WTC11 (cell line): ENCODE results near the gene BTBD10.

Experiments
- CTCF ChIP-seq: fragments of 200-600 bp; IDR thresholded peaks from 2 replicates; pipeline ENCODE4 v1.8.0; 2022; ENCODE audit warnings: antibody characterized with exemption
- MYBL2 ChIP-seq: sonication (generic); formaldehyde crosslinking; IDR thresholded peaks from 2 replicates; pipeline ENCODE4 v1.8.1; 2023; ENCODE audit warnings: mild to moderate bottlenecking, moderate library complexity, missing genetic modification reagents
- USF2 ChIP-seq: sonication (generic); formaldehyde crosslinking; IDR thresholded peaks from 2 replicates; pipeline ENCODE4 v1.8.1; 2023; ENCODE audit warnings: mild to moderate bottlenecking, missing genetic modification reagents, moderate library complexity
- TF ChIP-seq, protein P1 (sequence below): sonication (generic); formaldehyde crosslinking; IDR thresholded peaks from 2 replicates; pipeline ENCODE4 v1.8.1; 2022; ENCODE audit warnings: mild to moderate bottlenecking, missing genetic modification reagents, moderate library complexity, borderline replicate concordance
- TF ChIP-seq, protein P2 (sequence below): sonication (generic); formaldehyde crosslinking; IDR thresholded peaks from 2 replicates; pipeline ENCODE4 v1.8.1; 2022; ENCODE audit warnings: missing genetic modification reagents, borderline replicate concordance
- TF ChIP-seq, protein P3 (sequence below): sonication (generic); formaldehyde crosslinking; IDR thresholded peaks from 2 replicates; pipeline ENCODE4 v1.8.1; 2022; ENCODE audit warnings: low read depth, missing genetic modification reagents, borderline replicate concordance

DNA sequence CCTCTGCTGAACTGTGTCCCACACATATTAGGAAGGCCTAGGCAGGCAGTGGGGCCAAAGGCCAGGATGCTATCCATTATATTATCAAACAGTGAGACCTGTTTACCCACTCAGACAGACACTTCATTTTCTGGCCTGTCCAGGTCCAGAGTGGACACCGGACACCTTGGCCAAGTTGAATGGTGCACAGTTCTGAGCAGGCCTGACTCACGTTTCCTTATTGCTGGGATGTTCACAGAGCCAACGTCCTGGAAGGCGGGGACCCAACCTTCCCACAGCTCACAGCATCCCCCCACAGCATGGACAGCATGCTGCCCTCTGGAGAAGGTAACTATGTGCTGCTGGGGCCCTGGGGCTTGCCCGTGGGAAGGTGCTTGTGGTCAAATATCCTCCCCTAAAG, 86.6 kb downstream of the BTBD10 start:
- TF ChIP-seq, protein P1, sequence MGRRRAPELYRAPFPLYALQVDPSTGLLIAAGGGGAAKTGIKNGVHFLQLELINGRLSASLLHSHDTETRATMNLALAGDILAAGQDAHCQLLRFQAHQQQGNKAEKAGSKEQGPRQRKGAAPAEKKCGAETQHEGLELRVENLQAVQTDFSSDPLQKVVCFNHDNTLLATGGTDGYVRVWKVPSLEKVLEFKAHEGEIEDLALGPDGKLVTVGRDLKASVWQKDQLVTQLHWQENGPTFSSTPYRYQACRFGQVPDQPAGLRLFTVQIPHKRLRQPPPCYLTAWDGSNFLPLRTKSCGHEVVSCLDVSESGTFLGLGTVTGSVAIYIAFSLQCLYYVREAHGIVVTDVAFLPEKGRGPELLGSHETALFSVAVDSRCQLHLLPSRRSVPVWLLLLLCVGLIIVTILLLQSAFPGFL = no peak
- TF ChIP-seq CTCF (no peak), USF2 (CRISPR knock-in tag) (no peak), MYBL2 (no peak)
- TF ChIP-seq, protein P2, sequence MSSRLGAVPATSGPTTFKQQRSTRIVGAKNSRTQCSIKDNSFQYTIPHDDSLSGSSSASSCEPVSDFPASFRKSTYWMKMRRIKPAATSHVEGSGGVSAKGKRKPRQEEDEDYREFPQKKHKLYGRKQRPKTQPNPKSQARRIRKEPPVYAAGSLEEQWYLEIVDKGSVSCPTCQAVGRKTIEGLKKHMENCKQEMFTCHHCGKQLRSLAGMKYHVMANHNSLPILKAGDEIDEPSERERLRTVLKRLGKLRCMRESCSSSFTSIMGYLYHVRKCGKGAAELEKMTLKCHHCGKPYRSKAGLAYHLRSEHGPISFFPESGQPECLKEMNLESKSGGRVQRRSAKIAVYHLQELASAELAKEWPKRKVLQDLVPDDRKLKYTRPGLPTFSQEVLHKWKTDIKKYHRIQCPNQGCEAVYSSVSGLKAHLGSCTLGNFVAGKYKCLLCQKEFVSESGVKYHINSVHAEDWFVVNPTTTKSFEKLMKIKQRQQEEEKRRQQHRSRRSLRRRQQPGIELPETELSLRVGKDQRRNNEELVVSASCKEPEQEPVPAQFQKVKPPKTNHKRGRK (CRISPR knock-in tag) = no peak
- TF ChIP-seq, protein P3, sequence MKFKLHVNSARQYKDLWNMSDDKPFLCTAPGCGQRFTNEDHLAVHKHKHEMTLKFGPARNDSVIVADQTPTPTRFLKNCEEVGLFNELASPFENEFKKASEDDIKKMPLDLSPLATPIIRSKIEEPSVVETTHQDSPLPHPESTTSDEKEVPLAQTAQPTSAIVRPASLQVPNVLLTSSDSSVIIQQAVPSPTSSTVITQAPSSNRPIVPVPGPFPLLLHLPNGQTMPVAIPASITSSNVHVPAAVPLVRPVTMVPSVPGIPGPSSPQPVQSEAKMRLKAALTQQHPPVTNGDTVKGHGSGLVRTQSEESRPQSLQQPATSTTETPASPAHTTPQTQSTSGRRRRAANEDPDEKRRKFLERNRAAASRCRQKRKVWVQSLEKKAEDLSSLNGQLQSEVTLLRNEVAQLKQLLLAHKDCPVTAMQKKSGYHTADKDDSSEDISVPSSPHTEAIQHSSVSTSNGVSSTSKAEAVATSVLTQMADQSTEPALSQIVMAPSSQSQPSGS (CRISPR knock-in tag) = no peak
